ENCODE measurements around the gene C20orf202.

GRCh38 chr20:1197801-1198200, 5.5 kb upstream of the C20orf202 start:
- TF ChIP-seq EZH2 (IDR thresholded peaks at IDR 0.05; ENCODE audit: insufficient read depth, low read length) = no peak
- TF ChIP-seq, protein P1, sequence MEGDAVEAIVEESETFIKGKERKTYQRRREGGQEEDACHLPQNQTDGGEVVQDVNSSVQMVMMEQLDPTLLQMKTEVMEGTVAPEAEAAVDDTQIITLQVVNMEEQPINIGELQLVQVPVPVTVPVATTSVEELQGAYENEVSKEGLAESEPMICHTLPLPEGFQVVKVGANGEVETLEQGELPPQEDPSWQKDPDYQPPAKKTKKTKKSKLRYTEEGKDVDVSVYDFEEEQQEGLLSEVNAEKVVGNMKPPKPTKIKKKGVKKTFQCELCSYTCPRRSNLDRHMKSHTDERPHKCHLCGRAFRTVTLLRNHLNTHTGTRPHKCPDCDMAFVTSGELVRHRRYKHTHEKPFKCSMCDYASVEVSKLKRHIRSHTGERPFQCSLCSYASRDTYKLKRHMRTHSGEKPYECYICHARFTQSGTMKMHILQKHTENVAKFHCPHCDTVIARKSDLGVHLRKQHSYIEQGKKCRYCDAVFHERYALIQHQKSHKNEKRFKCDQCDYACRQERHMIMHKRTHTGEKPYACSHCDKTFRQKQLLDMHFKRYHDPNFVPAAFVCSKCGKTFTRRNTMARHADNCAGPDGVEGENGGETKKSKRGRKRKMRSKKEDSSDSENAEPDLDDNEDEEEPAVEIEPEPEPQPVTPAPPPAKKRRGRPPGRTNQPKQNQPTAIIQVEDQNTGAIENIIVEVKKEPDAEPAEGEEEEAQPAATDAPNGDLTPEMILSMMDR (IDR thresholded peaks at IDR 0.05; ENCODE audit: insufficient read depth, low read depth, low read length) = no peak

Data from astrocyte (in vitro differentiated cells and primary cell).